ENCODE data around the gene EPHB1. TPM values are rescaled to one million over a fixed set of nuclear protein-coding genes. Genes with fewer than 3 reads are reported as not detected.

The EPHB1 gene
- total and polyA plus RNA-seq, 2 donors (not counting 3 experiments of a cell fraction or from before 2014, with no cell fraction given) = 1.3 to 5.2 TPM

DNA sequence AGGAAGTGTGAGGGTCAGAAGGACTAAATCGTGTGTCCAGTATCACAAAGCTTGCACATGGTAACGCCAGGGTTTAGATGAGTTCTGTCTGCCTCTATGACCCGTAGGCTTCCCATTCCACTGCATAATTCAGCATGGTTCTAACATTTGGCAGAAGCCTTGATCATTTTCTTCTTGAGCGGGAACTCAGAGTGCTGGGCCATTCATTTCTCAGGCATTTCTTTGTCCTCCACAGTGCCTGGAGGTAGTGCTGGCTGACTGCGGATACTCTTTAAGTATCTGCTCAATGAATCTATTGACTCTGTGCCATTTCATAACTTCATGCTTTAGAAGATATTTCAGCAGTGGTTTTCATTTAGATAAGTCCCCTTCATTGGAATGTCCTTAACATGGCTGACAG is 370.2 kb downstream of the EPHB1 start:
- Histone ChIP-seq H3K4me3 (replicated peaks in 1 of 3; ENCODE audit: insufficient read depth in 1 of 3, low read depth in 1 of 3, low read length in 3 of 3) (no peak overlapping the region), H3K4me2 (ENCODE audit: insufficient read depth, low read length) (no peak overlapping the region), H4K20me1 (replicated peaks; ENCODE audit: control insufficient read depth, extremely low read depth, insufficient read depth, low read length) (no peaks in the 10 kb centered on the region), H3K27ac (ENCODE audit: insufficient read depth, low read depth, low read length) (no peak overlapping the region), H2AFZ (ENCODE audit: low read depth, low read length) (no peak overlapping the region), H3K36me3 (ENCODE audit: control insufficient read depth in 2 of 2, extremely low read depth in 1 of 2, insufficient read depth in 2 of 2, low read length in 2 of 2) (no peaks in the 10 kb centered on the region), H3K9me1 (replicated peaks; ENCODE audit: control insufficient read depth, extremely low read depth, insufficient read depth, low read length) (no peaks in the 10 kb centered on the region), H3K4me1 (ENCODE audit: control insufficient read depth, extremely low read depth, insufficient read depth, low read length) (no peaks in the 10 kb centered on the region), H3K9me3 (replicated peaks; ENCODE audit: control insufficient read depth, insufficient read depth, low read length) (peaks cover 4% of the 10 kb centered on the region), H3K27me3 (ENCODE audit: control insufficient read depth in 2 of 2, insufficient read depth in 2 of 2, low read length in 2 of 2) (no peaks in the 10 kb centered on the region), H3K79me2 (ENCODE audit: control insufficient read depth, insufficient read depth, low read length) (no peaks in the 10 kb centered on the region), H3K9ac (replicated peaks; ENCODE audit: extremely low read depth, insufficient read depth, low read length) (no peak overlapping the region)
- DNase-seq (ENCODE audit: low read depth, low spot score) (no peak), FAIRE-seq (no peak)
- POLR2A ChIA-PET = no interaction called here
- CTCF ChIA-PET = no interaction called here
- intact Hi-C loops (cut with micrococcal nuclease) = no loop called here
- no peak for TF ChIP-seq POLR2A (IDR thresholded peaks at IDR 0.05; ENCODE audit: low read depth, low read length)
- TF ChIP-seq GATA2 (IDR thresholded peaks at IDR 0.05; ENCODE audit: insufficient read depth, insufficient read length, low read depth, low read length) = no peak
- BruUV-seq (replicated peaks) = no TSS peak
- dilution Hi-C loops (cut with MboI; ENCODE audit: extremely low pct_ligation_motif_present, low sequenced_read_pairs) = no loop called here

DNA sequence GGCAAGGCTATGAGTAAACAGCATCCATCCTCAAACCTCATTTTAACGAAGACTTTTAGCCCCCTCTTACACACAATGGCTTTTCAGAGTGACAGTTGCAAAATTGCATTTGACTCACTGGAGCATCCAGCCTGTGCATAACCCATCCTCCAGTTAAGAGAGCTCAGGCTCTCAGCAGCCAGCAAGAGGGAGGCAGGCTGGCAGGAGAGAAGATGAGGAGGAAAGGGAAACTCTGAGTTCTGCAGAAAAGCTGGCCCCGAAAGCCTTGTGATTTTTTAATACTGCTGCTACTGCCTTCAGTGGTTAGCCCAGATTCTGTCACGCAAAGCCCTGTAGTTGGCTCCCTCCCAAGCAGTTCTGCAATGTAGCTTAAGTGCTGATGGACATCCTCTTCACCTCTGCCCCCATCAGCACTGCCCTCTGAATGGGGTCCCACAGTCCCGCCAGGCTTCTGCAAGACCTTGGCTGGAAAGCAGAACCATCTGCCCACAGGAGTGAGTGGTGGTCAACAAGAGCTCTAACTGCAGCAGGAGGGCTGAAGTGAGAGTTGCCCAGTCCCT is 371.3 kb downstream of the EPHB1 start:
- intact Hi-C loops (cut with micrococcal nuclease) (no loop called here), dilution Hi-C loops (cut with MboI; ENCODE audit: extremely low pct_ligation_motif_present, low sequenced_read_pairs) (no loop called here)
- ChIA-PET POLR2A (no interaction called here), CTCF (no interaction called here)
- Histone ChIP-seq H3K4me3 (replicated peaks in 1 of 3; ENCODE audit: insufficient read depth in 1 of 3, low read depth in 1 of 3, low read length in 3 of 3) (no peak overlapping the region), H3K79me2 (ENCODE audit: control insufficient read depth, insufficient read depth, low read length) (no peaks in the 10 kb centered on the region), H3K4me2 (ENCODE audit: insufficient read depth, low read length) (no peak overlapping the region), H3K9me1 (replicated peaks; ENCODE audit: control insufficient read depth, extremely low read depth, insufficient read depth, low read length) (no peaks in the 10 kb centered on the region), H3K27me3 (ENCODE audit: control insufficient read depth in 2 of 2, insufficient read depth in 2 of 2, low read length in 2 of 2) (no peaks in the 10 kb centered on the region), H3K9ac (replicated peaks; ENCODE audit: extremely low read depth, insufficient read depth, low read length) (no peak overlapping the region), H4K20me1 (replicated peaks; ENCODE audit: control insufficient read depth, extremely low read depth, insufficient read depth, low read length) (no peaks in the 10 kb centered on the region), H3K36me3 (ENCODE audit: control insufficient read depth in 2 of 2, extremely low read depth in 1 of 2, insufficient read depth in 2 of 2, low read length in 2 of 2) (no peaks in the 10 kb centered on the region), H3K4me1 (ENCODE audit: control insufficient read depth, extremely low read depth, insufficient read depth, low read length) (no peaks in the 10 kb centered on the region), H2AFZ (ENCODE audit: low read depth, low read length) (no peak overlapping the region), H3K9me3 (replicated peaks; ENCODE audit: control insufficient read depth, insufficient read depth, low read length) (peaks cover 4% of the 10 kb centered on the region), H3K27ac (ENCODE audit: insufficient read depth, low read depth, low read length) (no peak overlapping the region)
- TF ChIP-seq GATA2 (IDR thresholded peaks at IDR 0.05; ENCODE audit: insufficient read depth, insufficient read length, low read depth, low read length) (no peak), FOS (IDR thresholded peaks at IDR 0.05; ENCODE audit: borderline replicate concordance, insufficient read depth, low read length) (no peak), POLR2A (IDR thresholded peaks at IDR 0.05; ENCODE audit: low read depth, low read length) (no peak), MYC (IDR thresholded peaks at IDR 0.05; ENCODE audit: low read depth, low read length) (no peak), EZH2 (IDR thresholded peaks at IDR 0.05; ENCODE audit: borderline replicate concordance, low read depth, low read length, severe bottlenecking) (no peak), POLR2AphosphoS5 (IDR thresholded peaks at IDR 0.05; ENCODE audit: insufficient read depth, low read depth, low read length) (no peak), JUN (IDR thresholded peaks at IDR 0.05; ENCODE audit: borderline replicate concordance, insufficient read depth, insufficient read length, low read depth) (no peak)
- TF ChIP-seq, protein P1, sequence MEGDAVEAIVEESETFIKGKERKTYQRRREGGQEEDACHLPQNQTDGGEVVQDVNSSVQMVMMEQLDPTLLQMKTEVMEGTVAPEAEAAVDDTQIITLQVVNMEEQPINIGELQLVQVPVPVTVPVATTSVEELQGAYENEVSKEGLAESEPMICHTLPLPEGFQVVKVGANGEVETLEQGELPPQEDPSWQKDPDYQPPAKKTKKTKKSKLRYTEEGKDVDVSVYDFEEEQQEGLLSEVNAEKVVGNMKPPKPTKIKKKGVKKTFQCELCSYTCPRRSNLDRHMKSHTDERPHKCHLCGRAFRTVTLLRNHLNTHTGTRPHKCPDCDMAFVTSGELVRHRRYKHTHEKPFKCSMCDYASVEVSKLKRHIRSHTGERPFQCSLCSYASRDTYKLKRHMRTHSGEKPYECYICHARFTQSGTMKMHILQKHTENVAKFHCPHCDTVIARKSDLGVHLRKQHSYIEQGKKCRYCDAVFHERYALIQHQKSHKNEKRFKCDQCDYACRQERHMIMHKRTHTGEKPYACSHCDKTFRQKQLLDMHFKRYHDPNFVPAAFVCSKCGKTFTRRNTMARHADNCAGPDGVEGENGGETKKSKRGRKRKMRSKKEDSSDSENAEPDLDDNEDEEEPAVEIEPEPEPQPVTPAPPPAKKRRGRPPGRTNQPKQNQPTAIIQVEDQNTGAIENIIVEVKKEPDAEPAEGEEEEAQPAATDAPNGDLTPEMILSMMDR (IDR thresholded peaks at IDR 0.05; ENCODE audit: extremely low read depth in 1 of 2, insufficient read depth in 1 of 2, low read depth in 1 of 2, low read length in 2 of 2) = no peak
- TF ChIP-seq, protein P2, sequence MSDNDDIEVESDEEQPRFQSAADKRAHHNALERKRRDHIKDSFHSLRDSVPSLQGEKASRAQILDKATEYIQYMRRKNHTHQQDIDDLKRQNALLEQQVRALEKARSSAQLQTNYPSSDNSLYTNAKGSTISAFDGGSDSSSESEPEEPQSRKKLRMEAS (IDR thresholded peaks at IDR 0.05; ENCODE audit: insufficient read depth, insufficient read length) = no peak
- BruUV-seq (replicated peaks) = no TSS peak
- FAIRE-seq = no peak
- DNase-seq (ENCODE audit: low read depth, low spot score) = no peak
